VCaP (cell line): ENCODE measurements around the gene CRKL.
"Not testable (repeated sequence)": the region's sequence is repeated elsewhere in the genome, so short reads cannot be mapped to it uniquely, and the experiment has no call there.

ENCODE experiments used
- H3K27ac ChIP-seq: fragments of 450-650 bp; 2 replicates; pipeline ENCODE4 v1.5.1; 2017
- TF ChIP-seq, protein P1 (sequence below): fragments of 450-650 bp; conservative IDR thresholded peaks from 2 replicates; pipeline ENCODE4 v1.5.1; 2017; ENCODE audit warnings: mild to moderate bottlenecking, moderate library complexity

CRKL gene

DNA sequence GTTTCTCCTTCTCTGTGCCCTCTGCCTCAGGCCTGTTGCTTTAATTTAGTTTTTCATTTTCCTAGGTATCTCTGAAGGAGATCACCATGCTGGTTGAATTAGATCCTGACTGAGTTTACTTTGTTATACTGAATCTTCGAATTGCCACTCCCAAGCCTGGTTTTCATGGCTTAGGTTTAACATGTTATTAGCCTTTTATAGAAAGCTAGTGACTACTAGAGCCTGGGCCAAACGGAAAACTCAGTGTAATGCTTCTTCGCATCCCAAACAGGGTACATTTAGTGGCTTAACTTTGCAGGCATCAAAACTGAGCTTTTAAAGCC, 3.6 kb downstream of the CRKL start:
- peak overlapping the region; percentile 97 for H3K27ac ChIP-seq
- TF ChIP-seq, protein P1, sequence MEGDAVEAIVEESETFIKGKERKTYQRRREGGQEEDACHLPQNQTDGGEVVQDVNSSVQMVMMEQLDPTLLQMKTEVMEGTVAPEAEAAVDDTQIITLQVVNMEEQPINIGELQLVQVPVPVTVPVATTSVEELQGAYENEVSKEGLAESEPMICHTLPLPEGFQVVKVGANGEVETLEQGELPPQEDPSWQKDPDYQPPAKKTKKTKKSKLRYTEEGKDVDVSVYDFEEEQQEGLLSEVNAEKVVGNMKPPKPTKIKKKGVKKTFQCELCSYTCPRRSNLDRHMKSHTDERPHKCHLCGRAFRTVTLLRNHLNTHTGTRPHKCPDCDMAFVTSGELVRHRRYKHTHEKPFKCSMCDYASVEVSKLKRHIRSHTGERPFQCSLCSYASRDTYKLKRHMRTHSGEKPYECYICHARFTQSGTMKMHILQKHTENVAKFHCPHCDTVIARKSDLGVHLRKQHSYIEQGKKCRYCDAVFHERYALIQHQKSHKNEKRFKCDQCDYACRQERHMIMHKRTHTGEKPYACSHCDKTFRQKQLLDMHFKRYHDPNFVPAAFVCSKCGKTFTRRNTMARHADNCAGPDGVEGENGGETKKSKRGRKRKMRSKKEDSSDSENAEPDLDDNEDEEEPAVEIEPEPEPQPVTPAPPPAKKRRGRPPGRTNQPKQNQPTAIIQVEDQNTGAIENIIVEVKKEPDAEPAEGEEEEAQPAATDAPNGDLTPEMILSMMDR = no peak

DNA sequence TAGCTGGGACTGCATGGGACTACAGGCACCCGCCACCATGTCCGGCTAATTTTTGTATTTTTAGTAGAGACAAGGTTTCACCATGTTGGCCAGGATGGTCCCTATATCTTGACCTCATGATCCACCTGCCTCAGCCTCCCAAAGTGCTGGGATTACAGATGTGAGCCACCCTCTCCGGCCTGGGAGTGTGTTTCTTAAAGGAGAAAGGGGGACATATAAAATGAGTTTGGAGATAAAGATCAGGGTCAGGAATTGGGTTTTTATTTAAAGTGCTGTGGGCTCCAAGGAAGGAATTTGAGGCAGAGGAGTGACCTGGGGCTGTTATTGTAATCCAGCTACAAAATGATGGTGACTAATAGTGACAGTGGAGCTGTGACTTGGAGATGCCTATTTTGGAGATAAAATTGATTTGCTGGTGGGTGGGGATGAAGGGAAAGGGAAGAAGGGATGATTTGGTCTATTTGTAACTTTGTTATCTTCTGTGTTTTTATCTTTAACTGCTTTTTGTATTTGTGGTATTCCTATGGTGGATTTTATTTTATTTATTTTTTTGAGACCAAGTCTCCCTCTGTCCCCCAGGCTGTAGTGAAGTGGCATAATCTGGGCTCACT, 5.0 kb downstream of the CRKL start:
- H3K27ac ChIP-seq = no peak overlapping the region
- TF ChIP-seq, protein P1 = no peak

DNA sequence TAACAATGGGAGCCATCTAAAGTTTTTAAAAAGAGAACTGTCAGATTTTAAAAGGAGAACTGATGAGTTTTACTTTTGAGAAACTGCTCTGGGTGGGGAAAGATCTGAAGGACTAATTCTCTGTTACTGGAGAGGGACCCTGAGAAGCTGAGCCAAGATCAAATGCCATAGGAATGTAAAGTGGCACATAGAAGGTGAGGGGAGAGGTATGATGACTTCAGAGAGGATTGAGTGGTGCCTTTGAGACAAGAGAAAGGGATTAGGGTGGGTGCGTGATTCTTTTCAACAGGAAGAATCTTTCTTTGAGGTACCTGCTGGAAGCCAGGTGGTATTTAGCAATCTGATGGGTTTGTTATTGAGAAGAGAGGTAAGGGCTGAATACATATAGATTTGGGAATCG, 9.0 kb downstream of the CRKL start:
- TF ChIP-seq, protein P1 = no peak
- no peak overlapping the region for H3K27ac ChIP-seq

DNA sequence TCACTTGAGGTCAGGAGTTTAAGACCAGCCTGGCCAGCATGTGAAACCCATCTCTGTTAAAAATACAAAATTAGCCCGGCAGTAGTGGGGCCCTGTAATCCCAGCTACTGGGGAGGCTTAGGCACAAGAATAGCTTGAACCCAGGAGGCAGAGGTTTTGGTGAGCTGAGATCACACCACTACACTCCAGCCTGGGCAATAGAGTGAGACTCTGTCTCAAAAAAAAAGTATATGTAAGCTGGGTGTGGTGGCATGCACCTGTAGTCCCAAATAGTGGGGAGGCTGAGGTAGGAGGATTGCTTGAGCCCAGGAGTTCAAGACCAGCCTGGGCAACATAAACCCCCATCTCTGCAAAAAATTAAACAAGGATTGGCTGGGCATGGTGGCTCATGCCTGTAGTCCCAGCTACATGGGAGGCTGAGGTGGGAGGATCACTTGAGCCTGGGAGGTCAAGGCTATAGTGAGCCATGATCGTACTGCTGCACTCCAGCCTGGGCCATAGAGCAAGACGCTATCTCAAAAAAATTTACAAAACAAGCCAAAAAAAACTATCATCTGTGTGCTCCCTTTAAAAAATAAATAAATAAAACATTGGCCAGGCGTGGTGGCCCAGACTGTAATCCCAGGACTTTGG, 10.8 kb downstream of the CRKL start:
- no peak overlapping the region for H3K27ac ChIP-seq
- TF ChIP-seq, protein P1 = no peak

DNA sequence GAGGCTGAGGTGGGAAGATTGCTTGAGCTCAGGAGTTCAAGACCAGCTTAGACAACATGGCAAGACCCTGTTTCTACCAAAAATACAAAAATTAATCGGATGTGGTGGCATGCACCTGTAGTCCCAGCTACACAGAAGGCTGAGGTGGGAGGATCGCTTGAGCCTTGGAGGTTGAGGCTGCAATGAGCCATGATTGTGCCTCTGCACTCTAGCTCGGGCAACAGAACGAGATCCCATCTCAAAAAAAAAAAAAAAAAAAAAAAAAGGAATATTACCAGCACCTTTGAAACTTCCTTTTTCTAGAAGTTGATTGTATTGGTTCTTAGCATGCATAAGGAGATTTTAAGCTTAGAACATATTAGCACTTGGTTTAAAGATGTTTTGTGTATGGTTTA, 11.4 kb downstream of the CRKL start:
- H3K27ac ChIP-seq = no peak overlapping the region
- TF ChIP-seq, protein P1 = no peak

DNA sequence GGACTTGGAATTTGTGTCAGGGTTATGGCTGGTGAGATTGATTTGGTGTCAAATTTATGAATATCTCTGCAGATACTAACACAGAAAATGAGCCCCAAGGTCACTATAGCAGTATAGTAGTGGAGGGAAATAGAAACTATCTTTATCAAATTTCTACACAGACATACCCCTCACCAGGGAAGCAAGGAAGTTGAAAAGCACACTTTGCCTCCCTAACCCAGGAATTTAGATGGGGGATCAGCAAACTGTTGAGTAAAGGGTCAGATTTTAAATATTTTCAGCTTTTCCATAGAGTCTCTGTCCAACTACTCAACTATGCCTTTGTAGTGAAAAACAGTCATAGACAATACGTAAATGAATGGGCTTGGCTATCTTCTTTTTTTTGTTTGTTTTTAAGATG, 12.8 kb downstream of the CRKL start:
- TF ChIP-seq, protein P1 = no peak

DNA sequence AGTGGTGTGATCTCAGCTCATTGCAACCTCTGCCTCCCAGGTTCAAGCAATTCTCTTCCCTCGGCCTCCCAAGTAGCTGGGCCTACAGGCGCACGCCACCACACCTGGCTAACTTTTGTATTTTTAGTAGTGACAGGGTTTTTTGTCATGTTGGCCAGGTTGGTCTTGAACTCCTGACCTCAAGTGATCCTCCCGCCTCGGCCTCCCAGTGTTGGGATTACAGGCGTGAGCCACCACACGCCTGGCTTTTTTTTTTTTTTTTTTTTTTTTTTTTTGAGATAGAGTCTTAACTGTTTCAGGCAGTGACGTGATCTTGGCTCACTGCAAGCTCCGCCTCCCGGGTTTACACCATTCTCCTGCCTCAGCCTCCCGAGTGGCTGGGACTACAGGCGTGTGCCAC, 13.2 kb downstream of the CRKL start:
- not testable (repeated sequence) for H3K27ac ChIP-seq

More for the DNA sequence above, 12.8 kb downstream of the CRKL start:
- H3K27ac ChIP-seq = no peak overlapping the region

DNA sequence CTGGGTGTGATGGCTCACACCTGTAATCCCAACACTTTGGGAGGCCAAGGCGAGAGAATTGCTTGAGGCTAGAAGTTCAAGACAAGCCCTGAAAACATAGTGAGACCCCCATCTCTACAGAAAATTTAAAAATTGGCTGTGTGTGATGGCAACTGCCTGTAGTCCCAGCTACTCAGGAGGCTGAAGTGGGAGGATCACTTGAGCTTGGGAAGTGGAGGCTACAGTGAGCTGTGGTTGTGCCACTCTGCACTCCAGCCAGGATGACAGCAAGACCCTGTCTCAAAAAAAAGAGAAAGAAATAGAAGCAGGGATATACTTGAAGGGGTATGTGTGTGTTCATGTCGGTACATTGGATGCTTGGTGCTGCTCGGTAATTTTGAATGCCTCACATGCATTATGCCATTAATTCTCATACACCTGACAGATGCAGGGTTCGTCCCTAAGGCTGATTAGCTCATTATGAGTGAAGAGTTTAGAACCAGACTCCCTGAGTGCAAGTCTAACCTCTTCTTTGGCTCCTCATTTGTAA, 14.0 kb downstream of the CRKL start:
- TF ChIP-seq, protein P1 = no peak
- no peak overlapping the region for H3K27ac ChIP-seq
